Liver (tissue), 9 donors: Measurements from ENCODE around the gene CRIP1. TPM values are rescaled to one million over a fixed set of nuclear protein-coding genes. Genes with fewer than 3 reads are reported as not detected.

ENCODE experiments used
- DNase-seq: peaks from one replicate; pipeline ENCODE4 v3.0.0-alpha.2; 2017; ENCODE audit warnings: low spot score
- H3K27ac ChIP-seq, 2 donors: one replicate each; pipeline ENCODE4 v1.7.0; 2013; ENCODE audit warnings: inconsistent platforms in 2 of 2, low read length in 2 of 2, control low read depth in 1 of 2, low read depth in 1 of 2, mild to moderate bottlenecking in 1 of 2
- H3K27me3 ChIP-seq, 4 donors: one replicate each; pipeline versions ENCODE4 v1.6.1 to v1.7.0; 2013; ENCODE audit warnings: low read length in 3 of 4, inconsistent platforms in 1 of 4, mild to moderate bottlenecking in 1 of 4, moderate library complexity in 1 of 4; ENCODE audit not compliant: control insufficient read depth in 4 of 4, insufficient read depth in 4 of 4
- H3K36me3 ChIP-seq, 4 donors: one replicate each; pipeline versions ENCODE4 v1.6.1 to v1.7.0; 2013; ENCODE audit warnings: low read length in 3 of 4, mild to moderate bottlenecking in 3 of 4, low read depth in 1 of 4, moderate library complexity in 1 of 4; ENCODE audit not compliant: control insufficient read depth in 4 of 4, insufficient read depth in 3 of 4
- H3K4me1 ChIP-seq, 4 donors: one replicate each; pipeline versions ENCODE4 v1.6.1 to v1.7.0; 2013; ENCODE audit warnings: low read length in 3 of 4, mild to moderate bottlenecking in 3 of 4, moderate library complexity in 1 of 4; ENCODE audit not compliant: control insufficient read depth in 4 of 4, insufficient read depth in 4 of 4
- H3K4me3 ChIP-seq, 3 donors: one replicate each; pipeline versions ENCODE4 v1.6.1 to v1.7.0; 2013; ENCODE audit warnings: low read length in 3 of 3, control low read depth in 1 of 3, low read depth in 1 of 3, mild to moderate bottlenecking in 1 of 3
- H3K9ac ChIP-seq, 2 donors: one replicate each; pipeline ENCODE4 v1.7.0; 2013; ENCODE audit warnings: low read length in 2 of 2, mild to moderate bottlenecking in 2 of 2, moderate library complexity in 2 of 2, control low read depth in 1 of 2, low read depth in 1 of 2
- H3K9me3 ChIP-seq, 4 donors: one replicate each; pipeline versions ENCODE4 v1.6.1 to v1.7.0; 2013; ENCODE audit warnings: low read length in 3 of 4; ENCODE audit not compliant: control insufficient read depth in 4 of 4
- ATF3 ChIP-seq: IDR thresholded peaks from 2 replicates; pipeline ENCODE4 v1.6.1; 2016; ENCODE audit warnings: antibody characterized with exemption
- CTCF ChIP-seq: fragments of 150-350 bp; IDR thresholded peaks from 2 replicates; pipeline ENCODE4 v1.5.1; 2017; ENCODE audit warnings: improper control_type of control experiment, low read depth, low read length; ENCODE audit not compliant: missing input control
- EGR1 ChIP-seq, 2 donors: IDR thresholded peaks; 2 replicates each; pipeline ENCODE4 v1.6.1; 2016 to 2018; ENCODE audit warnings: antibody characterized with exemption in 2 of 2, low read depth in 2 of 2
- FOXA1 ChIP-seq: IDR thresholded peaks from 2 replicates; pipeline ENCODE4 v1.6.1; 2016; ENCODE audit warnings: antibody characterized with exemption
- FOXA2 ChIP-seq: IDR thresholded peaks from 2 replicates; pipeline ENCODE4 v1.6.1; 2016; ENCODE audit warnings: antibody characterized with exemption
- GABPA ChIP-seq, 2 donors: IDR thresholded peaks in 1 of 2; conservative IDR thresholded peaks in 1 of 2; 2 replicates each; pipeline ENCODE4 v1.6.1; 2016; ENCODE audit warnings: antibody characterized with exemption in 2 of 2, mild to moderate bottlenecking in 1 of 2, moderate library complexity in 1 of 2
- HNF4A ChIP-seq, 2 donors: conservative IDR thresholded peaks; 2 replicates each; pipeline ENCODE4 v1.6.1; 2016; ENCODE audit warnings: antibody characterized with exemption in 2 of 2, mild to moderate bottlenecking in 2 of 2
- HNF4G ChIP-seq: IDR thresholded peaks from 2 replicates; pipeline ENCODE4 v1.6.1; 2016; ENCODE audit warnings: antibody characterized with exemption
- JUND ChIP-seq, 2 donors: IDR thresholded peaks; 2 replicates each; pipeline ENCODE4 v1.6.1; 2016; ENCODE audit warnings: antibody characterized with exemption in 2 of 2
- MAX ChIP-seq: IDR thresholded peaks from 2 replicates; pipeline ENCODE4 v1.6.1; 2016; ENCODE audit warnings: antibody characterized with exemption
- NR2F2 ChIP-seq: IDR thresholded peaks from 2 replicates; pipeline ENCODE4 v1.6.1; 2016; ENCODE audit warnings: antibody characterized with exemption
- RAD21 ChIP-seq, 2 donors: IDR thresholded peaks; 2 replicates each; pipeline ENCODE4 v1.6.1; 2016; ENCODE audit warnings: antibody characterized with exemption in 2 of 2, mild to moderate bottlenecking in 2 of 2
- REST ChIP-seq: IDR thresholded peaks from 2 replicates; pipeline ENCODE4 v1.6.1; 2016; ENCODE audit warnings: antibody characterized with exemption, mild to moderate bottlenecking
- RXRA ChIP-seq, 2 donors: IDR thresholded peaks; 2 replicates each; pipeline ENCODE4 v1.6.1; 2017 to 2018; ENCODE audit warnings: antibody characterized with exemption in 2 of 2, mild to moderate bottlenecking in 1 of 2
- SP1 ChIP-seq: IDR thresholded peaks from 2 replicates; pipeline ENCODE4 v1.6.1; 2018; ENCODE audit warnings: antibody characterized with exemption, mild to moderate bottlenecking
- TAF1 ChIP-seq: conservative IDR thresholded peaks from 2 replicates; pipeline ENCODE4 v1.6.1; 2016; ENCODE audit warnings: antibody characterized with exemption, mild to moderate bottlenecking
- YY1 ChIP-seq: IDR thresholded peaks from 2 replicates; pipeline ENCODE4 v1.6.1; 2016; ENCODE audit warnings: antibody characterized with exemption, mild to moderate bottlenecking
- ZBTB33 ChIP-seq: IDR thresholded peaks from 2 replicates; pipeline ENCODE4 v1.6.1; 2016; ENCODE audit warnings: antibody characterized with exemption
- WGBS: extraction: QIAGEN DNeasy Blood & Tissue Kit; methylation state at CpG from one replicate; pipeline ENCODE4 v1.1.7; 2013; 5-methylcytosine and 5-hydroxymethylcytosine counted together
- polyA plus RNA-seq, 2 donors: library from polyadenylated mRNA; stranded (reverse) in 1 of 2; unstranded in 1 of 2; fragments of 200-250 nt in 1 of 2; fragments of >200 nt in 1 of 2; fragmentation: Nextera tagmentation in 1 of 2; extraction: Ambion mirVana in 1 of 2; gene quantifications; one replicate each; pipeline versions ENCODE4 v1.2.1 to v1.2.3, GENCODE V29; 2013 to 2015
- total RNA-seq, 2 donors: library from RNA; depleted of rRNA; stranded (reverse); fragments of >200 nt; gene quantifications; one replicate each; pipeline ENCODE4 v1.2.3, GENCODE V29; 2014
- donor health status: healthy.
- donor health status: healthy.
- donor health status: healthy.
- donor health status: healthy.
- donor health status: healthy.

The CRIP1 gene
- total and polyA plus RNA-seq, 4 donors = 1.4 to 11.4 (median 3.9) TPM

- no peak for DNase-seq
- 95% methylated on average over 17 of the region's 17 CpGs for WGBS
These were observed 41.8 kb upstream of the CRIP1 start for GRCh38 chr14:105444859-105445258.

GRCh38 chr14:105445290-105445689 is 41.4 kb upstream of the CRIP1 start:
- DNase-seq = no peak

More at GRCh38 chr14:105444859-105445258, 41.8 kb upstream of the CRIP1 start:
- no peak overlapping the region for H3K4me3 ChIP-seq
- no peaks in the 10 kb centered on the region for H3K27me3 ChIP-seq
- peaks cover 0 to 3% (median 0%) of the 10 kb centered on the region in 4 donors for H3K36me3 ChIP-seq
- no peaks in the 10 kb centered on the region for H3K9me3 ChIP-seq
- no peak overlapping the region for H3K27ac ChIP-seq
- TF ChIP-seq ATF3 = no peak
- TF ChIP-seq FOXA1 = no peak
- no peak for TF ChIP-seq GABPA (IDR thresholded peaks at IDR 0.05 in 1 of 2, conservative IDR thresholded peaks at IDR 0.05 in 1 of 2)
- no peak for TF ChIP-seq JUND (IDR thresholded peaks at IDR 0.05)
- no peak for TF ChIP-seq SP1
- no peak for TF ChIP-seq FOXA2
- TF ChIP-seq TAF1 = no peak
- no peak for TF ChIP-seq MAX
- no peak for TF ChIP-seq YY1
- TF ChIP-seq HNF4A (conservative IDR thresholded peaks at IDR 0.05) = no peak
- TF ChIP-seq HNF4G = no peak
- no peak for TF ChIP-seq RXRA (IDR thresholded peaks at IDR 0.05)
- TF ChIP-seq EGR1 (IDR thresholded peaks at IDR 0.05; ENCODE audit: low read depth in 2 of 2) = no peak
- TF ChIP-seq ZBTB33 = no peak
- no peak for TF ChIP-seq RAD21 (IDR thresholded peaks at IDR 0.05)
- no peak for TF ChIP-seq NR2F2
- H3K9ac ChIP-seq = no peak overlapping the region
- no peaks in the 10 kb centered on the region for H3K4me1 ChIP-seq

More at GRCh38 chr14:105445290-105445689, 41.4 kb upstream of the CRIP1 start:
- Histone ChIP-seq H3K4me1 (no peaks in the 10 kb centered on the region), H3K9me3 (no peaks in the 10 kb centered on the region), H3K27ac (no peak overlapping the region), H3K9ac (no peak overlapping the region), H3K4me3 (no peak overlapping the region), H3K27me3 (no peaks in the 10 kb centered on the region), H3K36me3 (peaks cover 0 to 3% (median 1%) of the 10 kb centered on the region in 4 donors)
- TF ChIP-seq NR2F2 = no peak
- no peak for TF ChIP-seq ATF3
- TF ChIP-seq REST = no peak
- TF ChIP-seq CTCF = no peak
- TF ChIP-seq FOXA1 = no peak
- 94% methylated on average over 24 of the region's 24 CpGs for WGBS
